NCI-H2029 treated with DMSO at 0.1 percent for 48 hours (cell line): ENCODE data around the gene COPB2.

Experiments
- DNase-seq: peaks from one replicate; lab custom pipeline; 2025; lab: John Stamatoyannopoulos, UW

The COPB2 gene

DNA sequence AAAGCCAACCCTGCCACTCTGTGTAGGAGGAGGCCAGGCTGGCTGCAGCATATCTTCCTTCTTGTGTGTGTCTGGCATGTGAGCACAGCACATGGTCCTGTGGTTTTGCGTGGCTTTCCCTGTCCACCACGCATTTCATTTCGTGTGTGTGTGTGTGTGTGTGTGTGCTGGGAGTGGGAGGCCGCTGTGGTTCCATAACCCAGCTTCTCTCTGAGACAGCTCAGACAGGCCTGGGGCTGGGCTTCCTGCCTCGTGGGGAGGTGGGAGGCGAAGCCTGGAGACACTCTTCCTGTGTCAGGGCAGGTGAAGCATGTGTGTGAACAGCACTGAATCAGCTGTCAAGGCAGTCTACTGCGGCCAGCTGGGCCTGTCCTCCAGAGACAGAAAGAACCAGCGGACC lies 61.6 kb downstream of the COPB2 start:
- DNase-seq, result no peak

DNA sequence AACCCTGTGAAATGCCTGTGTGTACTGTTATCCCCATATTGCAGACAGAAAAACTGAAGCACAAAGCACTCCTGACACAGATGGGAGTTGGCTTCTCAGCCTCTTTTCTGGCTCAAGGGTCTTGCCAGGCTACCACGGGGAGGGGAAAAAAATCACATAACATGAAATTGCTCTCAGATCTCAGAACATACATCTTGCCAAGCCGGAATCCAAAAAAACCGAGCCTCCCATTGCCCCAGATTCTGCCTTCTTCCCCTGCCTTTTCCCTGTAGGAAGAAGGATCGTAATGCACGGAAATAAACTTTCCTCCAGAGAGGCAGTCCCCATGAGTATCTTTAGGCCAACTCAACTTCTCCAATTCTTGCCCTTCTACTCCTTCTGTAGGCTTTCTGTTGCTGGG lies 62.2 kb downstream of the COPB2 start:
- no peak for DNase-seq

DNA sequence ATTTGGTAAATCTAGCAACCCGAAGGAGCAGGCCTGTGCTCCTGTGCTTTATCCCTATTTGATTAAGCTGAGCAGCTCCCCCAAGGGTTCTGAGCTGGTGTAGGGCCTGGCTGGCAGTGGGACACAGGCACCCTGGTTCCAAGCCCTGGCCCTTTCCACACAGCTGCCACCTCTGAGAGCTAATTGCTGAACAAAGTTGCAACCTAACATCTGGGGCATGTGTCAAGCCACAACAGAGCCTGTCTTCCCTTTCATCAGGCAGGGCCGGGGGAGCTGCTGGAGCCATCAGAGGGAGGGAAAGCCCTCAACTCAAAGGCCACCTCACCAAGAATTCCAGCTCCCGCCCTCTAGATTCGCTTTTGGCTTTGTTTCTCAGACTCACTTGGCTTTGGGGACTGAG lies 62.7 kb downstream of the COPB2 start:
- DNase-seq, result no peak

DNA sequence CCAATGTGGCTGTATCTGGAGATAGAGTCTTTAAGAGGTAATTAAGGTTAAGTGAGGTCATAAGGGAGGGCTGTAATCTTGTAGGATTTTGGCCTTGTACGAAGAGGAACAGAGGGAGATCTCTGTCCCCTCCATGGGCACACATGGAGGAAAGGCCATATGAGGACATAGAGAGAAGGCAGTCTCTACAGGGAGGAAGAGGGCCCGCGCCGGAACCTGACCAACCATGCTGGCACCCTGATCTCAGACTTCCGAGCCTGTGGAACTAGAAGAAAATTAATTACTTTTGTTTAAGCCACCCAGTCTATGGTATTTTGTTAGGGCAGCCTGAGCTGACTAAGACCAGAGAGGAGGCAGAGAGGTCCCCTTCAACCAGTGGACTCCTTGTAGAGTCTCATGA lies 63.3 kb downstream of the COPB2 start:
- DNase-seq, result no peak

DNA sequence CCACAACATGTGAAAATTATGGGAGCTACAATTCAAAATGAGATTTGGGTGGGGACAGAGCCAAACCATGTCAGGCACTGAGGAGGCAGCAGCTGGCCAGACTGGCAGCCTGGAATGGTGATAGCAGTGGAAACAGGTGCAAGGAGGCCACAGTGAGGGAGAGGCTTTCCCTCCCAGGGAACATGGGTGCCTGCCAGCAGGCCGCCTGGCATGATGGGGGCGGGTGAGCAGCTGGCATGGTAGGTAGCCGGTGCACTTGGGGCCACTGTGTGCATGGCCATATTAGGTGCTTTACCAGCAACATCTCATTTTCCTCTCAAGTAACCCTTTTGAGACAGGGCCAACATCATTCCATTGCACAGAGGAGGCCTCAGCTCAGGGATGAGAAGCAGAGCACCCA lies 63.9 kb downstream of the COPB2 start:
- no peak for DNase-seq

DNA sequence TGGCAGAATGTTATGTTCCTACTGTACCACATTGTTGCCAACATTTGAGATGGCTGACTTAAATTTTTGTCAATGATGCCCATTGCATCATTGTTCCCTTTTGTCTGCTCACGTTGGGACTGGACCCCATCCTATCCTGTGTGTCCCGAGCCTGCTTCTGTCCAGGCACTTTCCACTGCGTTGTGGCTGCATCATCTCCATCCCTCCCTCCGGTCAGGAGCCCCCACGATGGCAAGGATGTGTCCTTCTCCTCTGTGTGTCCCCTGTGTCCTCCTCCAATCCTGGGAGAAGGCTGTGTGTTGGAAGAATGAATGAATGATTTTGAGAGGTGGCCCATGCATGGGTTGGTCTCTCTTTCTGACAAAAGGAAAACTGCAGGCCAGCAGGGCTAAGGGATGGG lies 65.0 kb downstream of the COPB2 start:
- no peak for DNase-seq

DNA sequence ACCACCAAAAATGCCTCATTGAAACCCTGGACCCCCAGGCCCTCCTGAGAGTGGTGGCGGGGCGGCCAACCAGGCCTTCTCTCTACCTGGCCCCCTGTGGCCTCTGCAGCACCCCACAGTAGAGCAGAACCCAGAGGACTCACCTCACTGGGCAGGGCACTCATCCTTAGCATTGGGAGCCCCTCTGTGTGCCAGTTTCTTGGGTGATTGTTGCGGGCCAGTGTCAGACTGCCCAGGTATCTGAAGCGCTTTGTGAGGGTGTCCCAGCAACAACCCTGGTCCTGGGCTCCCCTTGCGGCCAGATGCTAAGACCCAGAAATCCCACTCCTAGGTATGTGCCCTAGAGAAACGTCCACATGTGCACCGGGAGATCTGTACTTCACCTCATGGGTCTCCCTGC lies 66.3 kb downstream of the COPB2 start:
- DNase-seq, result no peak

DNA sequence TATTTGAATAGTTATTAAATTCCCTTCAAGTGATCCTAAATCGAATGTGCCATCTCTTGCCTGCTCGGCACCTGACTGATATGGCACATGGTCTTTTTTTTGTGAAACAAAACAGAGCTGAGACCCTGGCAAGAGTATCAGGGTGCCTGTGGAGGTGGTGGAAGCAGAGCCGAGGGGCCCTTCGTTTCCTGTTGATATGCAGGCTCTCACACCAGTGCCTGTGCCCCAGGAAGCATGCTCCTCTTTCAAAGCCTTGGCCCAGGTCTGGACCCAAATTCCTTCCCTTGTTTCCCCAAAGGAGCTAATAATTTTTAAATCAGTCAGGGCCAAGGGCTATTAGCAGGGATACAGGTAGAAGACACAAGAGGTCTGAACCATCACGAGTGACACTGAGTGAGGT lies 67.1 kb downstream of the COPB2 start:
- no peak for DNase-seq

DNA sequence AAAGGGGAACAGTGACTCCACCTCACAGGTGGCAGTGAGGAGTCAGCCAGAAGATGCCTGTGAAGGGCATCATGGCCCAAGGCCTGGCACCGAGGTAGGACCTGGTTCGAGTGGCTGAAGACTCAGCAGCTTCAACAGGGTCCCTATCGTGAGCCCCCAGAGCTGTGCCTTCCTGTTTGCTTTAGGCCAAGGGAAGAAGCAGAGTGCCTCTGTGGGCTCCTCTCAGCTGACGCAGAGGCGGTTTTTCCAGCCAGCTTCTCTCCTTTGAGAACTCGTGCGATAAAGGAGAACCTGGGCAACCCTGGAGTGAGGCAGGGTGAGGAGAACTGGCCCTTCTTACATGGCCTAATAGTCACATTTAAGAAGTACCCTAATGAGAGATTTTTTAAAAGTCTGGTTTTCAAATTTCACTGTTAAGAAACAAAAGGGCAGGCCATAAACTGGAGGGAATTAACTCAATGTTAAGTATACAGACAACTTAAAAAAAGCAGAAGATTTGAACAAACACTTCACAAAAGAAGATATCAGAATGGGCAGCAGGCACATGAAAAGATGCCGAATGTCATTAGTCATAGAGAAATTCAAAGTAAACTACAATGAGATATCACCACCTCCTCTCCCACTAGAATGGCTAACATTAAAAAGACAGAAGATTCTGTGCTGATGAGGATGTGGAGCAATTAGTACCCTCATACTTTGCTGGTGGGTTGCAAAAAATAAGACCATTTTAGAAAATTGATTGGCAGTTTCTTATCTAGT lies 68.7 kb downstream of the COPB2 start:
- no peak for DNase-seq

DNA sequence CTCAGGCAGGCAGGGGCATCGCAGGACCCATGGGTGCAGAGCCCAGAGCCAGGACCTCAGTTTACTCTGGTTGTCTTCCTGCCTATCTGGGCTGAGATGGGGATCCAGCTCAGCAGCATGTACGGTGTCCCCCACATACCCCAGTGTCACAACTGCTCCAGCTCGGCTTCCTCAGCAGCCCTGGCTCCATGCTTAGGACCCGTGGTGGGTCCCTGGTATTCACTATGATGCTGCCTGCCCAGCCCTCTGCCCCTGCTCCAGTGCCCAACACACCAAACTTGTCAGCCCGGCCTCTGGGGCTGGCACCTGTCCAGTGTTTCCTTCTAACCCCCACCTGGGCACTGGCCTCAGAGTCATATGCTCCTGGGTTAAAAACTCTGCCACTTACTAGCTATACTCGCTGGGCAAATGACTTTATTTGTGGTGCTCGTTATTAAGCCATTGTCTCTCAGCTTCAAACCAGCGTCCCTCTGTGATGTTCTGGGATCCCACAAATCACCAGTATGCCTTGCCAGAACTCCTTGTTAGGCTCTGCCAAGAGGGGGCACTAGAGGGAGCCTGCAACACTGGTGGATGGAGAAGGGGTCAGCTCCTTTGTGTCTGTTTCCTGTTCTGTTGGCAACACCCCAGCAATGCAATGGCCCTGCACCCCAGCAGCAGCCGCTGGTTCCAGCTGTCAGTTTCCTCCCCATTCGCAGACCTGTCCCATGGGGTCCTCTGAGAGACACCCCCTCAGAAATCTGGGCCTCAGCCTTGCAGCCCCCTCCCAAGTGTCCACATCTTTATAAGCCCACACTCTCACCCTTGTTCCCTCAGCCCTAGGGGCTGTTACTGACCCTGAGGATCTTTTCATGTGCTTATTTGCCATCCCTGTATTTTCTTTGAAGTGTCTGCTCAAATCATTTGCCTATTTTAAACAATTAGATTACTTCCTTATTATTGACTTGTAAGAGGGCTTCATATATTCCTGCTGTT lies 69.7 kb downstream of the COPB2 start:
- no peak for DNase-seq

DNA sequence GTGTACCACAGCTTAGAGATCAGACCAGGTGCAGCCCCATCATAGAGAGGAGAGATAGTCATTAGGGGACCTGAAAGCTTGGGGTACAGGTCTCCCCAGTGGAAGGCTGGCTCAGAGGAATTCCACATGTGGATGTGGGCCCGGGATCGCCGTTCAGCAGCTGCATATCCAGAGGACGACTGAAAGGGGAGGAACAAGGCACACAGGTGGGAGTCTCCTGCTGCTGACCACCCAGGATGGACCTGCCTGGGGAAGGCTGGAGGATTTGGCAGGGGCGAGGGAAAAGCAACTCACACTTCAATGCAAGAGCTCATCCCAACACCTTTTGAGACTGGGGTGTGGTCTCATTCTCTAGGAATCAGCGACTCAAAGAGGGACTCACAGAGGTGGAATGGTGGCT lies 70.6 kb downstream of the COPB2 start:
- DNase-seq, result no peak

DNA sequence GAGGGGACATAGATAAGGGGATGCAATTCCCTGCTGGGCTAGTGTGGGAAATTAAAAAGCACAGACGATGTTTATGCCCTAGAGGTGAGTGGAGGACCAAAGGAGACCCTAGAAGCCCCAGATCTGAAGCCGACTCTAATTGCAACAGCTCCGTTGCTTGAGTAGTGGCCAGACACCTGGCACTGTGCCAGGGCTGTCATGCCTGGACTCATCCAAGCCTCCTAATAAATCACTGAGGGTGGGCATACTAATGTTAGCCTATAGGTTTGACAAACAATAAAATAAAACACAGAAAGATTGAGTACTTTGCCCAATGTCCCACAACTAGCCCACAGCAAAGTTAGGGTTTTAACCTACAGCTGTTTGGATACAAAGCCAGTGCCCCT lies 71.0 kb downstream of the COPB2 start:
- no peak for DNase-seq

DNA sequence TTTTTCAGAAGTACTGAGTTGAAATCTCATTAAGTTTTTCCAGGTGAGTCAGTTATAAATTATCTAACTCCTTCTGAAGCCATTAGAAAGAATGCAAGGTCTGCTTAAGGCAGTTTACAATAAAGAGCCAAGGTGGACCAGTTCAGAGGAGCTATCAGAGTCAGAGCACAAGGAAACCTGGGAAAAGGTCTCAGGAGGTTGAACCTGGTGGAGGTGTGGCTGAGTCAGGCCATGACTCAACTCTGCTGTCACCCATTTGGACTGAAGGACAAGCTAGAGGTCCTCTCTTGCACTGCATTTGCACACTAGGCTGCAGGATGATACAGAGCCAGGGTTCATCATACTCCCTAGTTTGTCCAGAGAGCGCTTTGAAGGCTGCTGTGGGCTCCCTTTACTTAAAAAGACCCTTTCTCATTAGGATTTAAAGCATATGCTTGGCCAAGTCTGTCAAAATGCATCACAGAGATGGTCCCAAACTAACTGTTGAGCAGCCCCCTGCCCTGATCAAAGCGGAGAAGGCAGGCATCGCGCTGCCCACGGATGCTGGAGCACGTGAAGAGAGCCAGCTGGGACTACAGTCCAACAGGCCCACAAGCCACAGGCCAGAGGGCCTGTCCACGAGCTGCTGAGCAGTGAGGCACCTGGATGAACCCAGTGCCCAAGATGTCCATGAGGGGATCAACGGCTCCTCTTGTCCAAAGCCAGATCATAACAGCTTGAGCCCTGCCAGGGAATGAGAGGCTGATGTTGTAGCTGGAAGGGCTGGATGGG lies 71.6 kb downstream of the COPB2 start:
- no peak for DNase-seq

DNA sequence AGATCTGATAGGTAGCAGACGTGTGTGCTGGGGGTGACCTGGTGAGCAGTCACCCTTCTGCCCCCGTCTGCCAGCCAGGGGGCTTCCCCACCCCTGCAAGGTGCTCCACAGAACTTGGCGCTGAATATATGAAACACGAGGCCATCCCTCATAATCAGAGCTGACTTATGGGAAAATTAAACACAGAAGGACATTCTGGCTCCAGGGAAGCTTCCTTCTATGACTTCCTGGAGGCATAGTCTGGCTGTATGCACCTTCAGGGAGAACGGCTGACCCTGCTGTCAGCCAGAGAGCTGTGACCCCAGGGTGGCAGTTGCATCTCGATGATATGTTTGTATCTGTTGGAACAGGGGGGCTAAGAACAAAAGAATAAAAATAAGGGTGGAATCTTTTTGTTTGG lies 72.2 kb downstream of the COPB2 start:
- no peak for DNase-seq

DNA sequence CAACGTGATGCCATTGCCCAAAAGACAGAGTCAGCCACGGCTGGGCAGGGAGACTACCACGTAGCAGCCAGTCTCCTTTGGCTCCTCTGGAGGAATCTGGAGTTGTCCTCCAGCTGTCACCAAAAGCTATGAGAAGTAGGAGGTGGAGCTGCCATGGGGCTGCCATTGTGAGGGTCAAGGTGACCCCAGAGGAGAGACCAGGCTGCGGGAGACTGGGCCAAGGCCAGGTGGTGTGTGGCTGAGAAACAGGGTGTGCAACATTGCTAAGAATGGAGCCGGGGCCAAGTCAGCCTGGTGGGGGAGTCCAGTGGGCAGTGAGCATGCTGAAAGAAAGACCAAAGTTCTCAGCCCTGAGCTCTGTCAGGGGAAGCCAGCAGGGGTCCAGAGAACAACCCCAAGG lies 75.5 kb downstream of the COPB2 start:
- no peak for DNase-seq

DNA sequence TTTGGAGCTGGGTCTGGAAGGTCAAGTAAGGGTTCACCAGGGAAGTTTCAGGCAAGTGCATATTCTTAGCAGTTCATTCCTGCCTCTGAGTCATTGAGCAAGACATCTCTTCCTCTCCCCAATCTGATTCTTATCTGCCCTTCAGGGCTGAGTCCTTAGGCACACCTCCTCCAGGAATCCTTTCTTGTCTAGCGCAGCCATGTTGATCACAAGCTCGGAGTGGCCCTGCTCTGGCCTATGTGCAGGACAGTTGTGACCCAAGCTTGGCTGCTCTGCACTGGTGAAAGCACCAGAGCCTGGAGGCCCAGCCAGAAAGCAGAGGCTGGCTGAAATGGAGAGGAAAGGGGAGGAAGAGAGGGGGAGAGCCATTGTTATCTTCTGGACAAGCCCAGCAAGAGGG lies 76.5 kb downstream of the COPB2 start:
- no peak for DNase-seq

DNA sequence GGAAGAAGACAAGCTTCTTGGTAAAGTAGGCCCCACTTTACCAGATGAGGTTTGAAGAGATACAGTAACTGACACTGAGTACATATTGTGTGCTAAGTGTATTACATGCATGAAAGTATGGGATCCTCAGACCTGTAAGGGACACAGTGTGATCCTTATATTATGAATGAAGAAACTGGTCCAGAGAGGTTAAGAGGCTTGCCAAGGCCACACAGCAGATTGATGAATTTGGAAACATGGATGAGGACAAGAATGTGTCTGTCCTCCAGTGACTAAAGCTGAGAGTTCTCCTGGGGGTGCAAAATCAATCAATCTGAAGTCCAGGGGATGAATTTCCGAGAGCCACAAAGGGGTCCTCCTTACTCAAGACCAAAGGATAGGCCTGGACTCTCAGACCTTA lies 77.0 kb downstream of the COPB2 start:
- no peak for DNase-seq

DNA sequence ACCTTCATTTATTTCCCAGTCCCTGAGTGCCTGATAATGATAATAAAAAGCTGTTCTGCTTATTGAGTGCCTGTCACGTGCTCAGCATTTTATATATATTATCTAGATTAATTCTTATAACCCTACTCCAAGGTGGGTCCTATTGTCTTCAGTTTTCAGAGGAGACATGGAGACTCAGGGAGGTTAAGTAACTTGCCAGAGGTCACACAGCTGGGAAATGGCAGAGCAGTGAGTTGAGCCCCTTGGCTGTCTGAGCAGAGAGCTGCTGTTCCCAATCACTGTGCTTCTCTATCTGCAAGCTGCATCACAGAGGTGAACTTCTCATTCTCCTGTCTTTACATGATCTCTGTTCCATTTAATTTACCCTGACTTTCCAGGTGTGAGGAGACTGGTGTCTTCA lies 77.9 kb downstream of the COPB2 start:
- DNase-seq, result no peak

DNA sequence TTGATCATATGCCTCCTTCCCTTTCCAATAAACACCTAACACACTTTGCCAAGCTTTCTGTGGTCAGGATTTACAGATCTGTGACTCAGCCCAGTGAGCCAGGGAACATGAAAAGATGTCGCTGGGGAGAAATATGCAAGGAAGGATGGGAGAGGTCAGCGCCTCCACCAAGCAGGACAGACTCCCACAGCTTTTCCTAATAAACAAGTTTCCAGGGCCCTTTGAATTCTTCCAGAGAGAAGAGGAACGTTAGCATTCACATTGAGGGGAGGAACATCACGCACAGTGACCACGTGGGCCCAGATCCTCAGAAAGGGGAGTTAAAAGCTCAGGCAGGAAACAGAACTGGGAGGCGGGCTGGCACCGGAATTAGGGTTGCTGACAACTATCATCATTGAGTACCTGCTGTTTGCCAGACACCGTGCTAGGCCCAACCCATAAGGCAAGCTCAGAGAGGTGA lies 78.9 kb downstream of the COPB2 start:
- DNase-seq, result no peak

DNA sequence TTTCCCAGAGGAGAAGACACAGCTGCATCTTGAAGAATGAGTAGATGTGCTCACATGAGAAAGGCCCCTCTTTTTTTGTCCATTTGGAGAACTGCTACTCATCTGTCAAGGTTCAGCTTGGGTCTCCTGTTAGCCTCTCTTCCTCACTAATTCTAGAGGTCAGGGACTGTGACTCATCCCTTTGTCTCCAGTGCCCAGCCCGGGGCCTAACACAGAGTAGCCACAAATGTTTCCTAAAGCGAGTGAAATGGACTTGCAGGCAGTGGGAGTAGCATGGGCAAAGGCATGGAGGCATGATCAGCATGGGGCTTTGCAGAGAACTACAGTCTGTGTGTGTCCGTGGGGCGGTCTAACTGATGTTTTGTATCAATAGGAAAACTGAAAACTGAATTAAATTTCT lies 79.6 kb downstream of the COPB2 start:
- no peak for DNase-seq

DNA sequence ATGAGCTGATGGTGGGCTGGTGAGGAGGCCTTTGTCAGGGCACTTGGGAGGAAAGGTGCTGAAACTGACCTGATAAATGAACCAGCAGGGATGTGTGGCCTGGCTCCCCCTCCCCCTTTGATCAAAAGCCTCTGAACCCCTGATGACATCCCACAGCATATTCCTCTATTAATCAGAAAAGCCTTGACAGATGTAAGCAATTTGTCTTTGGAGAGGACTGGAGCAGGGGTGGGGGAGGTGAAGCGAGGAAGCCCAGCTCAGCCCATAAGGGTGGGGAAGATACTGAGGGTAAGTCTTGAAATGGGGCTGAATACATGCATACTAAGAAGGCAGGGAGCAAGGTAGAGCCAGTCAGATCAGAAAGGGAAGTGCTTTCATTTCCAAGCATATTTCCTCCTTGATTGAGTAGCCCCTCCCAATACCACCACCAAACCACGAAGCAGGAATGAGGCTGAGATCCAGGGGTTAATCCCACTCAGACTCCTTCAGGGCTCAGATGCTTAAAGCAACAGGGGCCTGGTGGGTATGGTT lies 80.3 kb downstream of the COPB2 start:
- DNase-seq, result no peak

DNA sequence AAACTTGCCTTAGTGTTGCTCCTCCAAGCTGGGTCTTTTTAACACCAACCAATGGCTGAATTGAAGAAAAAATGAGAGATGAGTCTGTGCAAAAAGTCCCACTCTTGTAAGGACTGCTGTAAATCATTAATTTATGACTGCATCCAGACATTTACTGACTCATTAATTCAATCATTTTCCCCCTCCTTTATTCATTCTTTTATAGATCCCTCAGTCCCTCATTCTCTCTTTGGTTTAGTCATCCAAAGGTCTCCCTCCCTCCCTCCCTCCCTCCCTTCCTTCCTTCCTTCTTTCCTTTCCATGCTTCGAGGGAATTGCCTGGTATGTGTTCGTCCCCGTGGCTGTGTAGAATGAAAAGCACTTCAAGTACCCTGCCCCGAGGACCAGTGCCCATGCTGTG lies 80.9 kb downstream of the COPB2 start:
- no peak for DNase-seq
